Epithelial cell of esophagus (primary cell): ENCODE results near the gene ZC3H12D.
A peak's percentile ranks its signal among the peaks of the same experiment; 100 is the strongest.
"Not testable (repeated sequence)": the region's sequence is repeated elsewhere in the genome, so short reads cannot be mapped to it uniquely, and the experiment has no call there.

Experiments
- DNase-seq: peaks from one replicate; pipeline ENCODE4 v3.0.0; 2010; ENCODE audit warnings: low read depth
- H3K4me3 ChIP-seq: 2 replicates; pipeline ENCODE4 v1.5.1; 2011; ENCODE audit warnings: mild to moderate bottlenecking, low read length, control low read depth
- CTCF ChIP-seq: IDR thresholded peaks from 2 replicates; pipeline ENCODE4 v1.5.1; 2011; ENCODE audit warnings: low read depth, mild to moderate bottlenecking, low read length, control low read depth, inconsistent platforms; ENCODE audit not compliant: insufficient read depth; ENCODE audit errors: missing control alignments

The ZC3H12D gene

GRCh38 chr6:149468179-149468578 is 16.6 kb downstream of the ZC3H12D start:
- no peak for TF ChIP-seq CTCF
- no peak overlapping the region for H3K4me3 ChIP-seq
- no peak for DNase-seq

DNA sequence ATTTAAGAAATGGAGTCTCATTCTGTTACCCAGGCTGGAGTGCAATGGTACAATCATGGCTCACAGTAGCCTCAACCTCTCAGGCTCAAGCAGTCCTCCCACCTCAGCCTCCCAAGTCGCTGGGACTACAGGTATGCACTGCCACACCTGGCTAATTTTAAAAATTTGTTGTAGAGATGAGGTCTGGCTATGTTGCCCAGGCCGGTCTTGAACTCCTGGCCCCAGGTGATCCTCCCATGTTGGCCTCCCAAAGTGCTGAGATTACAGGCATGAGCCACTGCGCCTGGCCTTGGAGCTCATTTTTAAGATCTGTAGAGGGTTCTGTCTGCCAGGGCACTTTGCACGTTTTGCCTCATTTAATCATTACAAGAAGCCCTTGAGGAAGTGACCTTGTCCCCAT is 17.5 kb downstream of the ZC3H12D start:
- DNase-seq: no peak
- no peak for TF ChIP-seq CTCF
- H3K4me3 ChIP-seq: no peak overlapping the region

GRCh38 chr6:149464411-149464810 is 20.4 kb downstream of the ZC3H12D start:
- no peak for TF ChIP-seq CTCF
- no peak overlapping the region for H3K4me3 ChIP-seq

DNA sequence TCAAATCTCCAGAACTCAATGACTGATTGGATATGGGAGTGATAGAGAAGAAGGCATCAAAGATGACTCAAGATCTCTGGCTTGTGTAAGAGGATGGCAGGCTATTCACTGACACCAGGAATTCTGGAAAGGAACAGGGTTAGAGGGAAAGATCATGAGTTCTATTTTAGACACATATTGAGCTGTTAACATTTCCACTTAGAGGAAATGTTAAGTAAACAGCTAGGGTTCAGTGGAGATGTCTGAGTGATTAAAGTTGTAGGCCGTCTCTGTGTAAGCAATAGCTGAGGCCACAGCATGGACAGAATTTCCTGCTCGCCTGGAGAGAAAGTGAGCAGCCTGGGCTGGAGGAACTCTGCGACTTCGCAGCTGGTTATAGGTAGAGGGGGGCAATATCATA is 21.0 kb downstream of the ZC3H12D start:
- no peak overlapping the region for H3K4me3 ChIP-seq
- no peak for DNase-seq
- no peak for TF ChIP-seq CTCF

More at GRCh38 chr6:149464411-149464810, 20.4 kb downstream of the ZC3H12D start:
- DNase-seq: no peak

- not testable (repeated sequence) for DNase-seq, H3K4me3 ChIP-seq
Observed at GRCh38 chr6:149462712-149463111, 22.1 kb downstream of the ZC3H12D start.

DNA sequence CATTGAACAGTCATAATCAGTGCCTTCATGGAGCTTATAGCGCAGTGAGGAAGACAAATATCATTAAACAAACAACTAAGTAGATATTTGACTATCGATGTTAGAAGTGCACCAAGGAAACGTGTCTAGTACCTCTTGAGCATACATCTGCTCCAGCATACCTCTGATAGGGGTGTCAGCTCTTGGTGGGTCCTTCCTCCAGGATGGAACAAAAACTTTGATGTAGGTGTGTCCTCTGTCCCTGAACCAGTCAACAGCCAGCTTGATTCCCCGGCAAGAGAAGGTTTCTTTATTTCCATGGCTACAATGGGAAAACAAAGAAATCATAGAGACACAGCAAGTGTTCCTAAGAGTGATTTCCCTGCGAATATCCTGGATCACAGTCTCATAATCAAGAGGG is 23.1 kb downstream of the ZC3H12D start:
- DNase-seq: no peak
- TF ChIP-seq CTCF: no peak
- H3K4me3 ChIP-seq: no peak overlapping the region

GRCh38 chr6:149460249-149460648 is 24.6 kb downstream of the ZC3H12D start:
- H3K4me3 ChIP-seq, DNase-seq: not testable (repeated sequence)

GRCh38 chr6:149459761-149460160 is 25.1 kb downstream of the ZC3H12D start:
- no peak overlapping the region for H3K4me3 ChIP-seq
- peak; percentile 49 for DNase-seq
- no peak for TF ChIP-seq CTCF
